RWPE2 (cell line): ENCODE measurements around the gene NMT2.

Source experiments
- ATAC-seq: fragments of 200-7000 bp; cut with Tn5 transposase; 3 replicates; pipeline ENCODE4 v1.9.1; 2021; ENCODE audit warnings: low read depth
- DNase-seq: peaks from one replicate; pipeline ENCODE4 v3.0.0-alpha.2; 2020; ENCODE audit warnings: low spot score
- H3K27ac ChIP-seq: fragments of 450-650 bp; 2 replicates; pipeline ENCODE4 v1.5.1; 2017; ENCODE audit warnings: mild to moderate bottlenecking; ENCODE audit not compliant: poor library complexity, severe bottlenecking
- H3K27me3 ChIP-seq: fragments of 250-450 bp; sonication (Bioruptor Pico); 2 replicates; pipeline ENCODE4 v1.5.1; 2021; ENCODE audit warnings: mild to moderate bottlenecking, moderate library complexity; ENCODE audit not compliant: insufficient read depth, poor library complexity, severe bottlenecking
- H3K36me3 ChIP-seq: fragments of 250-450 bp; sonication (Bioruptor Pico); 2 replicates; pipeline ENCODE4 v1.5.1; 2020; ENCODE audit warnings: low read depth, mild to moderate bottlenecking, moderate library complexity
- H3K4me1 ChIP-seq: fragments of 250-450 bp; sonication (Bioruptor Pico); 2 replicates; pipeline ENCODE4 v1.5.1; 2021; ENCODE audit warnings: mild to moderate bottlenecking, moderate library complexity; ENCODE audit not compliant: insufficient read depth, poor library complexity, severe bottlenecking
- H3K4me3 ChIP-seq: fragments of 250-450 bp; sonication (Bioruptor Pico); 2 replicates; pipeline ENCODE4 v1.5.1; 2021; ENCODE audit warnings: mild to moderate bottlenecking, moderate library complexity; ENCODE audit not compliant: severe bottlenecking
- H3K9me3 ChIP-seq: fragments of 250-450 bp; sonication (Bioruptor Pico); 2 replicates; pipeline ENCODE4 v1.5.1; 2021; ENCODE audit warnings: mild to moderate bottlenecking, moderate library complexity; ENCODE audit not compliant: severe bottlenecking
- TF ChIP-seq, protein P1 (sequence below): fragments of 450-650 bp; IDR thresholded peaks from one replicate; pipeline ENCODE4 v1.5.1; 2017; ENCODE audit warnings: mild to moderate bottlenecking, moderate library complexity; ENCODE audit not compliant: poor library complexity, severe bottlenecking

NMT2 gene

DNA sequence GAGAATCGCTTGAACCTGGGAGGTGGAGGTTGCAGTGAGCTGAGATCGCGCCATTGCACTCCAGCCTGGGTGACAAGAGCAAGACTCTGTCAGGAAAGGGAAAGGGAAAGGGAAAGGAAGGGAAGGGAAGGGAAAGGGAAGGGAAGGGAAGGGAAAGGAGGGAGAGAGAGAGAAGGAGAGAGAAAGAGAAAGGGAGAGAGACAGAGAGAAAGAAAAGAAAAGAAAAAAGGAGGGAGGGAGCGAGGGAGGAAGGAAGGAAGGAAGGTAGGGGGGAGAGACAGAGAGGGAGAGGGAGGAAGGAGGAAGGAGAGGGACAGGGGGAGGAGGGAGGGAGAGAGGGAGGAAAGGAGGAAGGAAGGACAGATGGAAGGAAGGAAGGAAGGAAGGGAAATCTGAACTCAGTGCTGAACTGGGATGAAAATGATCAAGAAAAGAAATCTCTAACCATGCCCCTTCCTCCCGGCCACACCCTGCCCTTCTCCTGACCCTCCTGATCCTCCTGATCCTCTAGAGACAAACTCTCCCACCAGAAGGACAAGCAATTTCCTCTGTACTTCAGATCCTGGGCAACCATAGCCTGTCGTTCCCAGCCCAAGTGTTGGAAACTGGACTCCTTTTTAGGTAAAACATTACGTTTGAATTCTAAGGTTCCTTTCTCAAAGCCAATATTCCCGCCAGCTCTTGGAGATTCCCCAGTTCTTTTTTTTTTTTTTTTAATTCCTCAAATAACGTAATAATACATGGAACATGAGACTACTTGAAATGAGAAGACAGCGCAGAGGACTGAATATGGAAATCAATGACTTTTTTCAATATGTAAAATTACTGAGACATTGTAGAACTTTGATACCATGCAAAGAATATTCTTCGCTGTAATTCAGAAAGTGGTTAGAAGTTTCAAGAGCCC is 32.1 kb downstream of the NMT2 start:
- H3K27ac ChIP-seq, result no peak overlapping the region
- DNase-seq (no peak), ATAC-seq (no peak)

DNA sequence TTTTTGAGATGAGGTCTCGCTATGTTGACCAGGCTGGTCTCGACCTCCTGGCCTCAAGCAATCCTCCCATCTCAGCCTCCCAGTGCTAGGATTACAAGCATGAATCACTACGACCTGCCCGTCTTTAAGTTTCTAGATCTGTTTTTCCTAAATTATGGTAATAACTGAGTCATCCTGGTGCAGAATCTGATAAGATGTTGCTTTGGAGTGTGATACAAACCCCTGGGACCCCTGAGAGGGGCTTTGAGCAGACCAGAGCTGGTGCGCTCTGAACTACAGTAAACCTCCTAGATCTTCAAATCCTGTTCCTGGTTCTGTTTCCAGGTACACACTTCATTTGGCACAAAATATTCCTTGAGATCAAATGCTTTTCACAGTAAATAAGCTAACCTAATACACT is 37.2 kb downstream of the NMT2 start:
- TF ChIP-seq, protein P1, sequence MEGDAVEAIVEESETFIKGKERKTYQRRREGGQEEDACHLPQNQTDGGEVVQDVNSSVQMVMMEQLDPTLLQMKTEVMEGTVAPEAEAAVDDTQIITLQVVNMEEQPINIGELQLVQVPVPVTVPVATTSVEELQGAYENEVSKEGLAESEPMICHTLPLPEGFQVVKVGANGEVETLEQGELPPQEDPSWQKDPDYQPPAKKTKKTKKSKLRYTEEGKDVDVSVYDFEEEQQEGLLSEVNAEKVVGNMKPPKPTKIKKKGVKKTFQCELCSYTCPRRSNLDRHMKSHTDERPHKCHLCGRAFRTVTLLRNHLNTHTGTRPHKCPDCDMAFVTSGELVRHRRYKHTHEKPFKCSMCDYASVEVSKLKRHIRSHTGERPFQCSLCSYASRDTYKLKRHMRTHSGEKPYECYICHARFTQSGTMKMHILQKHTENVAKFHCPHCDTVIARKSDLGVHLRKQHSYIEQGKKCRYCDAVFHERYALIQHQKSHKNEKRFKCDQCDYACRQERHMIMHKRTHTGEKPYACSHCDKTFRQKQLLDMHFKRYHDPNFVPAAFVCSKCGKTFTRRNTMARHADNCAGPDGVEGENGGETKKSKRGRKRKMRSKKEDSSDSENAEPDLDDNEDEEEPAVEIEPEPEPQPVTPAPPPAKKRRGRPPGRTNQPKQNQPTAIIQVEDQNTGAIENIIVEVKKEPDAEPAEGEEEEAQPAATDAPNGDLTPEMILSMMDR, result no peak
- Histone ChIP-seq H3K27me3 (no peaks in the 10 kb centered on the region), H3K36me3 (peaks cover 15% of the 10 kb centered on the region; the same call in 1 of the 2 replicates), H3K4me1 (no peaks in the 10 kb centered on the region), H3K9me3 (no peaks in the 10 kb centered on the region), H3K27ac (no peak overlapping the region), H3K4me3 (no peak overlapping the region)
- ATAC-seq (no peak), DNase-seq (no peak)

More for the DNA sequence above, 32.1 kb downstream of the NMT2 start:
- TF ChIP-seq, protein P1, result no peak
- Histone ChIP-seq H3K4me1 (no peaks in the 10 kb centered on the region), H3K9me3 (no peaks in the 10 kb centered on the region), H3K4me3 (no peak overlapping the region), H3K27me3 (no peaks in the 10 kb centered on the region), H3K36me3 (peaks cover 11% of the 10 kb centered on the region; the same call in 1 of the 2 replicates)

DNA sequence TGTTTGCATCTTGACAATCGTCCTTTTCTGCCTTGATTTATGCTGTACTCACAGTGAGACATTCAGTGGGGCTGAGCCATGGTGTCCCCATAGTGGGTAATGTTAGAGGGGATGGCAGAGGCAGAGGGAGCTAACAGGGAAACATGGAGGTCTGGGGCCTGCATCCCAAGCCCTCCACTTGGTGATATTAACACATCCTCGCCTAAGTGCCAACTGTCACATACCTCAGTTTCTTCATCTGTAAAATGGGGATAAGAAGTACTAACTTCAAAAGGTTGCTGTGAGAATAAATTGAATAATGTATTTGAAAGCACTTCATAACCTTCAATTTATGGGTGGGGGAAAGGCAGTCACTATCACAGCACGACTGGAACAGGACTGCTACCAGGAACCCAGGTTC is 43.6 kb downstream of the NMT2 start:
- no peak overlapping the region for H3K4me3 ChIP-seq

DNA sequence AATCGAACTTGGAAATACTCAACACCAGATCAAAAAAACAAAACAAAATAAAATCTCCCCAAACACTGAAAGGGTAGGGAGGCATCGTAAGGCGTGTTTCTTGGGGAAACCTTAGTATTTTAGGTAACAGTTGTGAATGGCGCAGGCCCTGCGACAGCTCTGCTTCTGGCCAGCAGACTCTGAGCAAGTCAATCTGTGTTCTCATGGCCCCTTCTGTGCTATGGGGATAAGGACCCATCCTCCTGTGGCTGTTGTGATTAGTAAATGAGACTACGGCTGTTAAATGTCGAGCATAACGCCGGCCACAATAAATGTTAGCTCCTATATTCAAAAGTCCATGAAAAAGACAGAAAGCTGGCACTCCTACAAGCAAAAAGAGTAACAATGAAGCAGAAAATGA is 44.3 kb downstream of the NMT2 start:
- Histone ChIP-seq H3K4me3 (no peak overlapping the region), H3K9me3 (no peaks in the 10 kb centered on the region), H3K27ac (peak overlapping the region; percentile 50), H3K4me1 (peaks cover 37% of the 10 kb centered on the region), H3K36me3 (peaks cover 16% of the 10 kb centered on the region), H3K27me3 (no peaks in the 10 kb centered on the region)
- ATAC-seq (no peak), DNase-seq (no peak)
- TF ChIP-seq, protein P1, result no peak

More for the DNA sequence above, 43.6 kb downstream of the NMT2 start:
- no peaks in the 10 kb centered on the region for H3K9me3 ChIP-seq
- H3K27me3 ChIP-seq, result no peaks in the 10 kb centered on the region
- H3K36me3 ChIP-seq, result peaks cover 11% of the 10 kb centered on the region
- ATAC-seq, result no peak
- TF ChIP-seq, protein P1, result no peak
- H3K4me1 ChIP-seq, result peaks cover 37% of the 10 kb centered on the region
- DNase-seq, result no peak
- no peak overlapping the region for H3K27ac ChIP-seq

DNA sequence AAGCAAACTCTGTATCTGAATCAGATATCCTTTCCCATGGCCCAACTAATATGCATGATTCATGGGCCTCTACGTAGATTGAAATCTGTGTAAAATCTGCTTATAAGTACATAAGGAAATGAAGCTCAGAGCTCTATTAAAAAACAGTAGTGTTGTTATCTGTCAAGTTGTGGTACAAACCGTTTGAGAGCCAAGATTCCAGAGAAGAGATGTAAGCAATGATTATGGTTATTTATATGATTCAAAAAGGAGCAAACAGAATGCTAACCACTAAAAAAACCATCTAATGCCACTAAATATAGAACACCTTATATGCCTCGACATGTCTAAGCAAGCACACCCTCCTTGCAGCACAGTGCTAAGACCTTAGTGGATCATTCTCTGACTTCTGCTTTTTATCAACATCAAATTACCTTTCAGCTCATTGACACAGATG is 44.7 kb downstream of the NMT2 start:
- H3K27ac ChIP-seq, result peak overlapping the region; percentile 50
- H3K9me3 ChIP-seq, result no peaks in the 10 kb centered on the region
- H3K4me1 ChIP-seq, result peaks cover 37% of the 10 kb centered on the region
- TF ChIP-seq, protein P1, result no peak
- H3K27me3 ChIP-seq, result no peaks in the 10 kb centered on the region
- DNase-seq (no peak), ATAC-seq (peak; percentile 91)
- no peak overlapping the region for H3K4me3 ChIP-seq
- H3K36me3 ChIP-seq, result peaks cover 19% of the 10 kb centered on the region
